IMR-90 (cell line): ENCODE measurements around the gene TOMM34. TPM values are rescaled to one million over a fixed set of nuclear protein-coding genes. Genes with fewer than 3 reads are reported as not detected.

Experiments used
- ATAC-seq: fragments of 200-7000 bp; cut with Tn5 transposase; 2 replicates; pipeline ENCODE4 v1.9.1; 2020; ENCODE audit warnings: low read depth, mild to moderate bottlenecking, moderate library complexity
- BruUV-seq: library from RNA; stranded (reverse); fragments of 400-500 nt; replicated peaks from 2 replicates; lab custom pipeline; 2021; lab: Mats Ljungman, UMichigan
- CTCF ChIA-PET: fragments of 300-600 bp; formaldehyde crosslinking; extraction: SDS; loops from one replicate; lab custom pipeline; 2021; ENCODE audit warnings: antibody characterized with exemption; lab: Yijun Ruan, JAX
- POLR2A ChIA-PET: fragments of 300-600 bp; sonication (Branson Sonifier 250); formaldehyde crosslinking; loops from one replicate; lab custom pipeline; 2022; ENCODE audit warnings: antibody characterized with exemption; ENCODE audit not compliant: unreplicated experiment; lab: Charles Lee
- DNase-seq: peaks from one replicate; pipeline ENCODE4 v3.0.0; 2013
- H2AFZ ChIP-seq: replicated peaks from 2 replicates; pipeline ENCODE3; 2013; ENCODE audit warnings: low read length, mild to moderate bottlenecking; ENCODE audit not compliant: poor library complexity
- H2AK5ac ChIP-seq: 2 replicates; pipeline ENCODE4 v1.6.1; 2013; ENCODE audit warnings: low read depth, low read length, inconsistent platforms
- H2AK9ac ChIP-seq: replicated peaks from 2 replicates; pipeline ENCODE3; 2013; ENCODE audit warnings: mild to moderate bottlenecking, low read depth, low read length, moderate library complexity; ENCODE audit not compliant: poor library complexity
- H2BK120ac ChIP-seq: 2 replicates; pipeline ENCODE4 v1.6.1; 2013; ENCODE audit warnings: low read depth, low read length, inconsistent platforms
- H2BK15ac ChIP-seq: 3 replicates; pipeline ENCODE4 v1.6.1; 2013; ENCODE audit warnings: low read depth, low read length, inconsistent platforms
- H2BK20ac ChIP-seq: 2 replicates; pipeline ENCODE4 v1.6.1; 2013; ENCODE audit warnings: low read depth, mild to moderate bottlenecking, inconsistent platforms, low read length, moderate library complexity
- H2BK5ac ChIP-seq: 2 replicates; pipeline ENCODE4 v1.6.1; 2013; ENCODE audit warnings: mild to moderate bottlenecking, low read depth, low read length, inconsistent platforms; ENCODE audit not compliant: poor library complexity, severe bottlenecking
- H3K14ac ChIP-seq: replicated peaks from 2 replicates; pipeline ENCODE4 v1.6.1; 2013; ENCODE audit warnings: low read depth, low read length, inconsistent platforms
- H3K18ac ChIP-seq: 2 replicates; pipeline ENCODE4 v1.6.1; 2013; ENCODE audit warnings: low read depth, low read length, control low read depth
- H3K23ac ChIP-seq: 2 replicates; pipeline ENCODE4 v1.6.1; 2013; ENCODE audit warnings: low read depth, low read length, inconsistent platforms
- H3K27ac ChIP-seq: 2 replicates; pipeline ENCODE4 v1.5.1; 2013; ENCODE audit warnings: mild to moderate bottlenecking, control low read depth, low read length; ENCODE audit not compliant: insufficient read depth
- H3K27me3 ChIP-seq: 2 replicates; pipeline ENCODE4 v1.6.1; 2013; ENCODE audit warnings: low read length; ENCODE audit not compliant: control insufficient read depth, insufficient read depth
- H3K36me3 ChIP-seq: 2 replicates; pipeline ENCODE4 v1.6.1; 2013; ENCODE audit warnings: low read length, mixed read lengths; ENCODE audit not compliant: control insufficient read depth, insufficient read depth
- H3K4ac ChIP-seq: 2 replicates; pipeline ENCODE4 v1.6.1; 2013; ENCODE audit warnings: low read depth, low read length, inconsistent platforms
- H3K4me1 ChIP-seq: 2 replicates; pipeline ENCODE4 v1.6.1; 2013; ENCODE audit warnings: low read length, mixed read lengths; ENCODE audit not compliant: control insufficient read depth, insufficient read depth
- H3K4me2 ChIP-seq: 2 replicates; pipeline ENCODE4 v1.6.1; 2013; ENCODE audit warnings: low read depth, mild to moderate bottlenecking, control low read depth, low read length, moderate library complexity
- H3K4me3 ChIP-seq: 2 replicates; pipeline ENCODE4 v1.5.1; 2013; ENCODE audit warnings: low read depth, mild to moderate bottlenecking, control low read depth, low read length, moderate library complexity; ENCODE audit not compliant: insufficient read depth
- H3K56ac ChIP-seq: 2 replicates; pipeline ENCODE4 v1.6.1; 2013; ENCODE audit warnings: low read length, inconsistent platforms; ENCODE audit not compliant: insufficient read depth; ENCODE audit errors: extremely low read depth
- H3K79me1 ChIP-seq, 2 experiments: 2 replicates each; pipeline ENCODE4 v1.6.1; 2013; ENCODE audit warnings: low read length in 2 of 2, inconsistent platforms in 1 of 2, low read depth in 1 of 2
- H3K9ac ChIP-seq: 2 replicates; pipeline ENCODE4 v1.6.1; 2013; ENCODE audit warnings: low read depth, low read length, control low read depth
- H3K9me1 ChIP-seq: 2 replicates; pipeline ENCODE4 v1.6.1; 2013; ENCODE audit warnings: low read length, inconsistent platforms; ENCODE audit not compliant: insufficient read depth
- H3K9me3 ChIP-seq: 2 replicates; pipeline ENCODE4 v1.6.1; 2013; ENCODE audit warnings: low read length; ENCODE audit not compliant: control insufficient read depth, insufficient read depth
- H4K20me1 ChIP-seq: 2 replicates; pipeline ENCODE4 v1.6.1; 2013; ENCODE audit warnings: low read length, inconsistent platforms; ENCODE audit not compliant: insufficient read depth
- H4K5ac ChIP-seq: 2 replicates; pipeline ENCODE4 v1.6.1; 2013; ENCODE audit warnings: mild to moderate bottlenecking, low read depth, low read length, control low read depth
- H4K8ac ChIP-seq, 2 experiments: 2 replicates each; pipeline ENCODE4 v1.6.1; 2013; ENCODE audit warnings: low read depth in 2 of 2, low read length in 2 of 2, control low read depth in 1 of 2, inconsistent platforms in 1 of 2
- H4K91ac ChIP-seq: 2 replicates; pipeline ENCODE4 v1.6.1; 2013; ENCODE audit warnings: low read depth, low read length, inconsistent platforms; ENCODE audit not compliant: insufficient read depth
- CEBPB ChIP-seq: IDR thresholded peaks from 2 replicates; pipeline ENCODE4 v1.6.1; 2012; ENCODE audit warnings: low read depth, low read length, improper control_type of control experiment
- CHD1 ChIP-seq: IDR thresholded peaks from 2 replicates; pipeline ENCODE4 v1.6.1; 2012; ENCODE audit warnings: low read depth, low read length, improper control_type of control experiment
- CTCF ChIP-seq: conservative IDR thresholded peaks from 2 replicates; pipeline ENCODE4 v1.5.1; 2012; ENCODE audit warnings: mild to moderate bottlenecking, low read depth, low read length, improper control_type of control experiment
- FOS ChIP-seq: fragments of 150-350 bp; IDR thresholded peaks from 2 replicates; pipeline ENCODE4 v1.6.1; 2016; ENCODE audit warnings: low read depth, low read length
- MAFK ChIP-seq: IDR thresholded peaks from 2 replicates; pipeline ENCODE4 v1.6.1; 2012; ENCODE audit warnings: low read depth, low read length, improper control_type of control experiment
- MAZ ChIP-seq: IDR thresholded peaks from 2 replicates; pipeline ENCODE4 v1.6.1; 2012; ENCODE audit warnings: low read depth, mild to moderate bottlenecking, low read length, improper control_type of control experiment, moderate library complexity, borderline replicate concordance
- MXI1 ChIP-seq: IDR thresholded peaks from 2 replicates; pipeline ENCODE4 v1.6.1; 2012; ENCODE audit warnings: low read depth, mild to moderate bottlenecking, low read length, moderate library complexity, borderline replicate concordance
- RAD21 ChIP-seq: IDR thresholded peaks from 2 replicates; pipeline ENCODE4 v1.6.1; 2012; ENCODE audit warnings: low read length, improper control_type of control experiment
- RCOR1 ChIP-seq: IDR thresholded peaks from 2 replicates; pipeline ENCODE4 v1.6.1; 2012; ENCODE audit warnings: mild to moderate bottlenecking, low read length, improper control_type of control experiment; ENCODE audit not compliant: insufficient replicate concordance
- RFX5 ChIP-seq: IDR thresholded peaks from 2 replicates; pipeline ENCODE4 v1.8.0; 2012; ENCODE audit warnings: low read depth, mild to moderate bottlenecking, low read length, moderate library complexity
- SMC3 ChIP-seq: fragments of 150-350 bp; IDR thresholded peaks from 2 replicates; pipeline ENCODE4 v1.6.1; 2016; ENCODE audit warnings: low read depth, mild to moderate bottlenecking, antibody characterized with exemption, low read length, moderate library complexity
- WGBS, 2 experiments: methylation state at CpG; one replicate each; pipeline versions ENCODE4 v1.1.5 to v1.1.7; 2013; ENCODE audit warnings: missing lambda C conversion rate in 2 of 2; ENCODE audit not compliant: insufficient read length in 1 of 2; ENCODE audit errors: extremely low coverage in 2 of 2; 5-methylcytosine and 5-hydroxymethylcytosine counted together
- dilution Hi-C: fragments of 300-500 bp; cut with HindIII; formaldehyde crosslinking; loops from one replicate; pipeline ENCODE4 v1.14.3; 2018; ENCODE audit warnings: low sequenced_read_pairs; ENCODE audit not compliant: unreplicated experiment
- in situ Hi-C: fragments of 300-500 bp; cut with MboI; formaldehyde crosslinking; loops from 3 replicates; pipeline ENCODE4 v1.14.3; 2019; ENCODE audit warnings: low sequenced_read_pairs, inconsistent platforms, mixed read lengths
- intact Hi-C: fragments of 100-400 bp; cut with micrococcal nuclease; formaldehyde crosslinking; loops from 2 replicates; pipeline ENCODE4 v1.10.0; 2022
- polyA plus RNA-seq, 3 experiments: library from polyadenylated mRNA; depleted of rRNA; stranded (reverse); fragments of >200 nt; gene quantifications; 2 replicates each; pipeline ENCODE4 v1.2.3, GENCODE V29; 2012; ENCODE audit warnings: low replicate concordance in 1 of 3
- total RNA-seq: library from RNA; depleted of rRNA; stranded (reverse); fragments of >200 nt; gene quantifications from 2 replicates; pipeline ENCODE4 v1.2.3, GENCODE V29; 2012

Gene TOMM34
- total and polyA plus RNA-seq, 2 of the 4 experiments (the other 2 are of a cell fraction): 97.5 to 101 TPM

DNA sequence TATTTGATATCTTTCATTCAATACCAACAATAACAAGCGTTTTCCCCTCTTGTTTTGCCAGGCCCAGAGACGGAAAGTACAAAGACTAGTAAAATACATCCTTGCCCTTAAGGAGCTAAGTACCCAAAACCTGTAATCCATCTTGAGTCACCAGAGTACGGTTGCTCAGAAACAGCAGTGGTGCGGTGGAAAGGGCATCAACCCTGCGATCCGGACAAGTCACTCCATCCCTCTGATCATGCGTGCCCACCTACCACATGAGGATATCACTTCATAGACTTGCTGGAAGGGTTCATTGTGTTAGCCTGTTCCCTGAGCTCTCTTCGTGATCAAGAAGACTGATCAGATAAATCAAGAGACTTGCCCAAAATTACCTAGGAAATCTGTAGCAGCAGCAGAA is 1.9 kb downstream of the TOMM34 start:
- Histone ChIP-seq H3K27me3 (no peaks in the 10 kb centered on the region), H3K9me1 (peaks cover 8% of the 10 kb centered on the region), H3K9ac (no peak overlapping the region), H4K91ac (no peak overlapping the region), H2BK15ac (no peak overlapping the region), H2AK9ac (no peak overlapping the region), H2AK5ac (peak overlapping the region; percentile 20), H3K36me3 (peaks cover 25% of the 10 kb centered on the region), H4K8ac (no peak overlapping the region), H4K20me1 (peaks cover 14% of the 10 kb centered on the region; the same call in 1 of the 2 replicates), H2BK120ac (no peak overlapping the region), H3K27ac (no peak overlapping the region), H3K9me3 (no peaks in the 10 kb centered on the region), H3K4me3 (no peak overlapping the region), H3K4me2 (peak overlapping the region; percentile 97), H3K79me1 (peaks cover 40 to 59% of the 10 kb centered on the region in 2 experiments), H3K56ac (no peak overlapping the region), H2BK20ac (no peak overlapping the region), H3K18ac (no peak overlapping the region), H3K23ac (peak overlapping the region; percentile 88), H4K5ac (peak overlapping the region; percentile 33; the same call in 1 of the 2 replicates), H3K14ac (0 out of 2 replicates have a peak overlapping the region, but pooled peaks have one; percentile 45), H2AFZ (no peak overlapping the region), H2BK5ac (no peak overlapping the region), H3K4ac (peak overlapping the region; percentile 45), H3K4me1 (peaks cover 5% of the 10 kb centered on the region)
- DNase-seq: no peak
- CTCF ChIA-PET: no interaction called here
- POLR2A ChIA-PET: no interaction called here
- dilution Hi-C loops (no loop called here), in situ Hi-C loops (no loop called here), intact Hi-C loops (no loop called here)
- TSS peak; percentile 55 for BruUV-seq
- ATAC-seq: no peak
- 80% methylated on average over 2 of the region's 8 CpGs; no CpG with 5 or more reads in 1 of the 2 experiments for WGBS, 2 experiments
- no peak for TF ChIP-seq CHD1
- TF ChIP-seq RFX5: no peak
- no peak for TF ChIP-seq SMC3
- TF ChIP-seq FOS: no peak
- no peak for TF ChIP-seq RCOR1
- TF ChIP-seq CTCF: no peak
- no peak for TF ChIP-seq RAD21
- TF ChIP-seq MAFK: no peak
- TF ChIP-seq MXI1: no peak
- no peak for TF ChIP-seq MAZ
- no peak for TF ChIP-seq CEBPB
